Measurements from ENCODE around the gene HHAT. TPM values are rescaled to one million over a fixed set of nuclear protein-coding genes. Genes with fewer than 3 reads are reported as not detected.
"Not testable (repeated sequence)": the region's sequence is repeated elsewhere in the genome, so short reads cannot be mapped to it uniquely, and the experiment has no call there.

The HHAT gene
- total RNA-seq, 4 donors from 2014 or later = 4.8 to 5.9 (median 5.3) TPM

GRCh38 chr1:210400043-210400840 is 71.5 kb downstream of the HHAT start:
- Histone ChIP-seq H3K27ac (no peak overlapping the region), H3K4me1 (peaks cover 0 to 10% (median 0%) of the 10 kb centered on the region in 4 donors), H3K4me3 (no peak overlapping the region), H3K36me3 (peaks cover 0 to 4% (median 0%) of the 10 kb centered on the region in 3 donors), H3K27me3 (no peaks in the 10 kb centered on the region), H3K9me3 (no peaks in the 10 kb centered on the region)
- peak; percentile 70 to 87 (median 79) for TF ChIP-seq CTCF (IDR thresholded peaks at IDR 0.05)
- no peak for TF ChIP-seq EP300 (IDR thresholded peaks at IDR 0.05)
- no peak for TF ChIP-seq POLR2A (IDR thresholded peaks at IDR 0.05)
- 65 to 67% methylated on average over 5 of the region's 5 CpGs for WGBS, 2 donors
- DNase-seq (ENCODE audit: low spot score in 2 of 2) = peak; percentile 37 to 62

- Histone ChIP-seq H3K9me3 (no peaks in the 10 kb centered on the region), H3K4me1 (peaks cover 0 to 9% (median 0%) of the 10 kb centered on the region in 4 donors), H3K27ac (no peak overlapping the region), H3K36me3 (peaks cover 0 to 4% (median 0%) of the 10 kb centered on the region in 3 donors), H3K4me3 (no peak overlapping the region), H3K27me3 (no peaks in the 10 kb centered on the region)
- WGBS, 2 donors = 96 to 97% methylated on average over 1 of the region's 1 CpG
- DNase-seq (ENCODE audit: low spot score in 2 of 2) = no peak
- TF ChIP-seq EP300 (IDR thresholded peaks at IDR 0.05) (no peak), CTCF (IDR thresholded peaks at IDR 0.05) (no peak), POLR2A (IDR thresholded peaks at IDR 0.05) (no peak)
Observed at GRCh38 chr1:210402560-210402959, 73.9 kb downstream of the HHAT start.

GRCh38 chr1:210405316-210405715 is 76.6 kb downstream of the HHAT start:
- no peak for TF ChIP-seq EP300 (IDR thresholded peaks at IDR 0.05)
- no peak for TF ChIP-seq CTCF (IDR thresholded peaks at IDR 0.05)
- no peak for TF ChIP-seq POLR2A (IDR thresholded peaks at IDR 0.05)
- Histone ChIP-seq H3K4me3 (no peak overlapping the region), H3K27me3 (no peaks in the 10 kb centered on the region), H3K9me3 (no peaks in the 10 kb centered on the region), H3K27ac (no peak overlapping the region), H3K36me3 (peaks cover 0 to 4% (median 0%) of the 10 kb centered on the region in 3 donors), H3K4me1 (peaks cover 0 to 5% (median 0%) of the 10 kb centered on the region in 4 donors)
- WGBS, 2 donors = 86 to 92% methylated on average over 4 of the region's 4 CpGs
- DNase-seq (ENCODE audit: low spot score in 2 of 2) = no peak

- not testable (repeated sequence) for H3K4me3 ChIP-seq; H3K36me3 ChIP-seq; H3K27me3 ChIP-seq; DNase-seq (ENCODE audit: low spot score in 2 of 2); H3K27ac ChIP-seq; H3K4me1 ChIP-seq; H3K9me3 ChIP-seq
- WGBS, 2 donors = 60 to 80% methylated on average over 2 of the region's 2 CpGs
Observed at GRCh38 chr1:210406341-210406740, 77.6 kb downstream of the HHAT start.

GRCh38 chr1:210407207-210407886 is 78.6 kb downstream of the HHAT start:
- no peak overlapping the region for H3K27ac ChIP-seq
- no peaks in the 10 kb centered on the region for H3K4me1 ChIP-seq
- no peak overlapping the region for H3K4me3 ChIP-seq
- no peaks in the 10 kb centered on the region for H3K27me3 ChIP-seq
- H3K9me3 ChIP-seq = no peaks in the 10 kb centered on the region
- peak; percentile 61 to 79 for DNase-seq (ENCODE audit: low spot score in 2 of 2)
- H3K36me3 ChIP-seq = peaks cover 0 to 15% (median 0%) of the 10 kb centered on the region in 3 donors
- TF ChIP-seq CTCF (IDR thresholded peaks at IDR 0.05) = peak; percentile 73 to 95 (median 91)
- no peak for TF ChIP-seq EP300 (IDR thresholded peaks at IDR 0.05)
- WGBS, 2 donors = 25 to 29% methylated on average over 9 of the region's 9 CpGs
